Gastroesophageal sphincter (tissue), 4 donors: ENCODE results near the gene FAM171A1. TPM values are rescaled to one million over a fixed set of nuclear protein-coding genes. Genes with fewer than 3 reads are reported as not detected.
A peak's percentile ranks its signal among the peaks of the same experiment; 100 is the strongest.

Experiments used
- ATAC-seq: fragments of 150-250 bp; one replicate; pipeline ENCODE4 v1.9.1; 2016; ENCODE audit warnings: mild to moderate bottlenecking, moderate library complexity
- H3K27ac ChIP-seq, 4 donors: fragments of 200-600 bp; sonication (generic) in 3 of 4; 1 replicate in 3 of 4; 2 replicates in 1 of 4; pipeline ENCODE4 v1.5.1; 2016 to 2019
- H3K27me3 ChIP-seq: fragments of 200-600 bp; sonication (generic); one replicate; pipeline ENCODE4 v1.5.1; 2019
- H3K36me3 ChIP-seq, 2 donors: fragments of 200-600 bp; sonication (generic); one replicate each; pipeline ENCODE4 v1.5.1; 2019; ENCODE audit warnings: control low read depth in 1 of 2
- H3K4me1 ChIP-seq, 3 donors: fragments of 200-600 bp; sonication (generic); 1 replicate in 2 of 3; 2 replicates in 1 of 3; pipeline ENCODE4 v1.5.1; 2016 to 2019; ENCODE audit warnings: control low read depth in 2 of 3
- H3K4me3 ChIP-seq, 2 donors: fragments of 200-600 bp; sonication (generic); one replicate each; pipeline ENCODE4 v1.5.1; 2019; ENCODE audit warnings: mild to moderate bottlenecking in 1 of 2, moderate library complexity in 1 of 2
- H3K9me3 ChIP-seq, 3 donors: fragments of 200-600 bp; sonication (generic); one replicate each; pipeline ENCODE4 v1.5.1; 2017 to 2019; ENCODE audit warnings: control low read depth in 2 of 3
- CTCF ChIP-seq, 4 experiments: fragments of 200-600 bp in 2 of 4; fragments of 450-650 bp in 2 of 4; sonication (generic) in 1 of 4; IDR thresholded peaks; one replicate each; pipeline ENCODE4 v1.5.1; 2017 to 2019; ENCODE audit warnings: antibody characterized with exemption in 4 of 4, mild to moderate bottlenecking in 2 of 4, moderate library complexity in 2 of 4
- EP300 ChIP-seq: sonication (generic); formaldehyde crosslinking; IDR thresholded peaks from one replicate; pipeline ENCODE4 v1.6.1; 2017; ENCODE audit warnings: antibody characterized with exemption, mild to moderate bottlenecking
- POLR2A ChIP-seq, 2 donors: fragments of 450-650 bp; IDR thresholded peaks; one replicate each; pipeline ENCODE4 v1.6.1; 2017; ENCODE audit warnings: antibody characterized with exemption in 2 of 2, mild to moderate bottlenecking in 2 of 2, moderate library complexity in 1 of 2
- POLR2AphosphoS5 ChIP-seq: sonication (generic); formaldehyde crosslinking; IDR thresholded peaks from one replicate; pipeline ENCODE4 v1.6.1; 2017; ENCODE audit warnings: antibody characterized with exemption
- WGBS, 2 donors: methylation state at CpG; one replicate each; pipeline ENCODE4 v1.1.5; 2018; ENCODE audit warnings: low coverage in 1 of 2; 5-methylcytosine and 5-hydroxymethylcytosine counted together
- total RNA-seq, 4 donors: library from RNA; depleted of rRNA; stranded (reverse); fragments of >200 nt; gene quantifications; one replicate each; pipeline ENCODE4 v1.1.0, GENCODE V29; 2016

Gene FAM171A1
- total RNA-seq, 4 donors from 2014 or later: 5.0 to 15.5 (median 13.6) TPM

GRCh38 chr10:15316145-15316544, 54.9 kb downstream of the FAM171A1 start:
- Histone ChIP-seq H3K9me3 (no peaks in the 10 kb centered on the region), H3K36me3 (no peaks in the 10 kb centered on the region), H3K27ac (no peak overlapping the region), H3K4me1 (peaks cover 0 to 45% (median 5%) of the 10 kb centered on the region in 3 donors), H3K27me3 (no peaks in the 10 kb centered on the region), H3K4me3 (no peak overlapping the region)
- TF ChIP-seq EP300 (no peak), CTCF (IDR thresholded peaks at IDR 0.05) (no peak), POLR2A (IDR thresholded peaks at IDR 0.05) (no peak), POLR2AphosphoS5 (no peak)
- WGBS, 2 donors: 50 to 100% methylated on average over 1 to 2 of the region's 9 CpGs
- no peak for ATAC-seq

- H3K4me1 ChIP-seq: peaks cover 0 to 36% (median 5%) of the 10 kb centered on the region in 3 donors
- no peak for ATAC-seq
- no peaks in the 10 kb centered on the region for H3K27me3 ChIP-seq
- no peak overlapping the region for H3K27ac ChIP-seq
- no peaks in the 10 kb centered on the region for H3K36me3 ChIP-seq
- no peaks in the 10 kb centered on the region for H3K9me3 ChIP-seq
- WGBS, 2 donors: 94 to 97% methylated on average over 8 of the region's 8 CpGs
- no peak overlapping the region for H3K4me3 ChIP-seq
- TF ChIP-seq POLR2AphosphoS5 (no peak), POLR2A (IDR thresholded peaks at IDR 0.05) (no peak), EP300 (no peak), CTCF (IDR thresholded peaks at IDR 0.05) (no peak)
Measured at GRCh38 chr10:15315286-15315685, 55.8 kb downstream of the FAM171A1 start.

- peaks cover 0 to 36% (median 5%) of the 10 kb centered on the region in 3 donors for H3K4me1 ChIP-seq
- H3K27me3 ChIP-seq: no peaks in the 10 kb centered on the region
- no peak for ATAC-seq
- 90 to 91% methylated on average over 7 to 13 of the region's 17 CpGs for WGBS, 2 donors
- H3K9me3 ChIP-seq: no peaks in the 10 kb centered on the region
- no peak for TF ChIP-seq POLR2A (IDR thresholded peaks at IDR 0.05)
- TF ChIP-seq CTCF (IDR thresholded peaks at IDR 0.05): no peak
- TF ChIP-seq EP300: no peak
- TF ChIP-seq POLR2AphosphoS5: no peak
- no peak overlapping the region for H3K27ac ChIP-seq
- no peak overlapping the region for H3K4me3 ChIP-seq
- H3K36me3 ChIP-seq: no peaks in the 10 kb centered on the region
Measured at GRCh38 chr10:15314482-15315045, 56.5 kb downstream of the FAM171A1 start.

GRCh38 chr10:15313843-15314242, 57.2 kb downstream of the FAM171A1 start:
- H3K4me3 ChIP-seq: no peak overlapping the region
- ATAC-seq: peak; percentile 46
- H3K27me3 ChIP-seq: no peaks in the 10 kb centered on the region
- 25 to 60% methylated on average over 4 to 7 of the region's 13 CpGs for WGBS, 2 donors
- H3K9me3 ChIP-seq: no peaks in the 10 kb centered on the region
- peak overlapping the region in 2 of 4 donors; percentile 4 to 44 for H3K27ac ChIP-seq
- H3K36me3 ChIP-seq: no peaks in the 10 kb centered on the region
- peaks cover 0 to 36% (median 5%) of the 10 kb centered on the region in 3 donors for H3K4me1 ChIP-seq
- no peak for TF ChIP-seq CTCF (IDR thresholded peaks at IDR 0.05)
- no peak for TF ChIP-seq EP300
- TF ChIP-seq POLR2AphosphoS5: no peak
- no peak for TF ChIP-seq POLR2A (IDR thresholded peaks at IDR 0.05)

- H3K4me3 ChIP-seq: no peak overlapping the region
- H3K9me3 ChIP-seq: no peaks in the 10 kb centered on the region
- ATAC-seq: no peak
- no peaks in the 10 kb centered on the region for H3K36me3 ChIP-seq
- no peaks in the 10 kb centered on the region for H3K27me3 ChIP-seq
- TF ChIP-seq POLR2AphosphoS5: no peak
- TF ChIP-seq CTCF (IDR thresholded peaks at IDR 0.05): no peak
- no peak for TF ChIP-seq POLR2A (IDR thresholded peaks at IDR 0.05)
- TF ChIP-seq EP300: no peak
- H3K4me1 ChIP-seq: peaks cover 0 to 36% (median 5%) of the 10 kb centered on the region in 3 donors
- H3K27ac ChIP-seq: peak overlapping the region in 2 of 4 donors; percentile 4 to 44
- WGBS, 2 donors: 14 to 72% methylated on average over 2 to 4 of the region's 4 CpGs
Measured at GRCh38 chr10:15313047-15313446, 58.0 kb downstream of the FAM171A1 start.
